ENCODE results near the gene PTGS2.
A peak's percentile ranks its signal among the peaks of the same experiment; 100 is the strongest.

PTGS2 gene

GRCh38 chr1:186680245-186681061 lies at the start of gene PTGS2:
Gene PTGS2 (minus strand): TSS chr1:186680423. CDS start chr1:186680290, 133 bp downstream.
- DNase-seq (ENCODE audit: low read depth in 3 of 3) = peak; percentile 3 to 20 (median 18)

GRCh38 chr1:186722711-186723309 lies 42.6 kb upstream of the PTGS2 start:
- DNase-seq (ENCODE audit: low read depth in 3 of 3) = peak in 1 of 3 donors; percentile 22

GRCh38 chr1:186717286-186717685 lies 37.1 kb upstream of the PTGS2 start:
- DNase-seq (ENCODE audit: low read depth in 3 of 3) = no peak

DNA sequence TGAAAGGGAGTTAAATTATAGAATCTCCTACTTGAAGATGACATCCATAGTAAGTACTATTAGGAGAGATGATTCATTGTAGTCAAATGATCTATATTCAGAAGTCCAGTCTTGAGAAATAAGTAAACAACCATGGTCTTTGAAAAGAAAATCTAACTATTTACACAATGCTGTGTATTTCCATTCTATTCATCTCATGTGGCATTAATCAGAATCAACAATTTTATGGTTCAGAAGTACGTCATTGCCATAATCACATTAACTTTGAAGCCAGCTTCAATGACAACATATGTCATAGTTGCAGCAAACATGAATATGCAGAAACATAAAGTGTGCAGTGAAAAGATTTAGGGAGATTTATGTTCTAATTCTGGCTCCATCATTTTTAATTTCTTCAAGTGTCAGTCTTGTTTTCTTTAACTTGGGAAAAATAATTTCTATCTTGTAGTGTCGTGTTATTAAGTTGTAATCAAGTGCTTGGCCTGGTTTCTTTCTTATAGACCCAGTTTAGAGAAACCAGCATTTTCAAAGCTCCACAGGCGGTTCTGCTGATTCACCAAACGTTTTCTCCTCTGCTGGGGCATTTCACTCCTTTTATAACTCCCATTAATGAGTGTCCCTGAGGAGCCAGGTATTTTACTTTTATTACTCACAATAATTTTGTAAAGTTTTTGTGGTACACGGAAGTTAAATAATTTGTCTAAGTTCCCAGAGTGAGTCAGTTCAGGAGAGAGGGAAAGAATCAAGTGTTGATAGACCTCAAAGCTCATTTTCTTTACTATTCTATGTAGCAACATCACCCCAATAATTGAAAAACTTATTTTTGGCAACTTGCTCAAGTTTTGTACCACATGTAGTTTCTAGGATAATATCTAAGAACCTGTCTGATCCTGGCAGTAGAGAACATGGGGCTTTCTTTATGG lies 35.9 kb upstream of the PTGS2 start:
- DNase-seq (ENCODE audit: low read depth in 3 of 3) = no peak

DNA sequence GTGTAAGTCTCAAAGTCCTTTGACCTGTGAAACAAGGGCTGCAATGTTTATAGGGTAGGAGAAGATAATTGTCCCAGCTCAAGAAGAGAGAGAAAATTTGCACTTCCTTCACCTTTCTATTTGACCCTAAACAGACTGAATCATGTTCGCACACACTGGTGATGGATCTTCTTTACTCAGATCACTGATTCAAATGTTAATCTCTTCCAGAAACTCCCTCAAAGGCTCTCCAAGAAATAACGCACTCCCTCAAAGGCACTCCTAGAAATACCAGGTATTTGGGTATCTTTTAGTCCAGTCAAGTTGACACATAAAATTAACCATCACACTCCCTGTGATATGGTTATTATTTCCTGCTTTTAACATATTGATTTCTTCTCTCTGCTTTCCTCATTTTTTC lies 30.5 kb upstream of the PTGS2 start:
- no peak for DNase-seq (ENCODE audit: low read depth in 3 of 3)

GRCh38 chr1:186708694-186709097 lies 28.5 kb upstream of the PTGS2 start:
- no peak for DNase-seq (ENCODE audit: low read depth in 3 of 3)

GRCh38 chr1:186703209-186703766 lies 23.1 kb upstream of the PTGS2 start:
- no peak for DNase-seq (ENCODE audit: low read depth in 3 of 3)

GRCh38 chr1:186700722-186701121 lies 20.5 kb upstream of the PTGS2 start:
- DNase-seq (ENCODE audit: low read depth in 3 of 3) = no peak

DNA sequence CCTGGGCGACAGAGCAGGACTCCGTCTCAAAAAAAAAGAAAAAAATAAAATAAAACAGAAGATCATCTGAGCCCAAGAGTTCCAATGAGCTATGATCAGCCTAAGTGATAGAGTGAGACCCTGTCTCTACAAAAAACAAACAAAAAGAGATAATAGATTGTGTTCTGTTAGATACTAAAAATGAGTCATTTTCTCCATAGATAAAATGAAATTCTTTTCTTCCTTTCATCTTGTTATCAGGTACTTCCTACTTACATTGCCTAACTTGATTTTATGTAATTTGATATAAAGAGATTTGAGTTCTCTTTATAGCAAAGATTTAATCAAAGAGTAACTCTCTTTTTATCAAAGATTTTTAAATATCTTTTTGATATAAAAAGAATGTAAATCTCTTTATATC lies 19.3 kb upstream of the PTGS2 start:
- DNase-seq (ENCODE audit: low read depth in 3 of 3) = no peak

GRCh38 chr1:186689907-186690306 lies 9.7 kb upstream of the PTGS2 start:
- DNase-seq (ENCODE audit: low read depth in 3 of 3) = no peak

GRCh38 chr1:186689376-186689775 lies 9.2 kb upstream of the PTGS2 start:
- DNase-seq (ENCODE audit: low read depth in 3 of 3) = no peak

DNA sequence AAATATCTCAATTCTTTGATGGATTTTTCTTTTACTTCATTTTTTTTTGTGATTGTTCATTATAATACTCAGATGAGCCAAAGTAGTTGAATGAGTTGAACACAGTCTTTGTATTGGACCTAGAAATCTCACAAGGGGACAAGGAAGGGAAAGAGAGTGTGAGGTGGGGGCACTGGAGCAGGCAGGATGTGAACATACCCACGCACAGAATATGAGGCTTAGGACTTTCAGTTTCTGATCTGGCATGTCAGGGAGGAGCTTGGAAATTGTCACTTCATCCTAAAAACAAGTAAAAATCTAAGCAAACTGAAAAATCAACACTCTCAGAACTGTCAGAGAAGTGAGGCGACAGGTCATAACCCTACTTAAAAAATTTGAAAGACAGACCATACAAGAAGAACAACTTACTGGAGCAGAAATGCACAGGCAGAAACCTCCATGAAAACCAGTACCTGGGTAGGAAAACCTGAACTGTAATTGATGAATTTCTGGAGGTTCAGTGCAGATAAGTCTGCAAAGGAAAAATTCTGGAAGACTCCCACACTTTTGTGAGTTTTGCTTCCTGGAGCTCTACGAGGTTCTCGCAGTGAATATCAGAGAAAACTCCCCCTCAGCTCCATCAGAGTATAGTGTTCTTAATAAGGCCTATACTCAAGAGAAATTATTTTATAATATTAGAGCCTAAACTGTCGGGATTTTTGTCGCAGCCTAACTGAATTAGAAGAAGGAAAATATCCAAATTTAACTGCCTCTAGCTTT lies 3.6 kb upstream of the PTGS2 start:
- DNase-seq (ENCODE audit: low read depth in 3 of 3) = no peak

DNA sequence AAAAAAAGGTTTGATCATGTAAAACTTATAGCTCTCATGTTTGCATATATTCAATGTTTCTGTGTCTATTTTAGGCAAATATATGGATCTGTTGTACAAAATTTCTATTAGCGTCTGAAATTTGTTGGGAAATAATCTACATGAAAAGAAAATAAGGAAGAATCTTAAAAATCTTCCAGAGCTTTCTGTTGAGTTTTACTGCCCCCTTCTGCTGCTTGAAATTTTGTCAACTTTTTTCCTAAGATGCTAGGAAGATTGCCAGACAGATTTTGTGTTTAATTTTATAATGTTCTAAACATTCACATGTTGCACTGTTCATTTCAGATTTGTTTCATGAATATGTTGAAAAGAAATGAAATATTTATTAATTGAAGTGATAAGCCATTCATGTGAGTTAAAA lies 2.5 kb upstream of the PTGS2 start:
- no peak for DNase-seq (ENCODE audit: low read depth in 3 of 3)

- DNase-seq (ENCODE audit: low read depth in 3 of 3) = no peak
Measured at GRCh38 chr1:186681801-186682200, 1.6 kb upstream of the PTGS2 start.

- DNase-seq (ENCODE audit: low read depth in 3 of 3) = no peak
Measured at GRCh38 chr1:186681121-186681520, 898 bp upstream of the PTGS2 start.

- no peak for DNase-seq (ENCODE audit: low read depth in 3 of 3)
Measured at GRCh38 chr1:186679924-186680244, 339 bp downstream of the PTGS2 start.

- DNase-seq (ENCODE audit: low read depth in 3 of 3) = no peak
Measured at GRCh38 chr1:186678155-186678554, 2.1 kb downstream of the PTGS2 start.

DNA sequence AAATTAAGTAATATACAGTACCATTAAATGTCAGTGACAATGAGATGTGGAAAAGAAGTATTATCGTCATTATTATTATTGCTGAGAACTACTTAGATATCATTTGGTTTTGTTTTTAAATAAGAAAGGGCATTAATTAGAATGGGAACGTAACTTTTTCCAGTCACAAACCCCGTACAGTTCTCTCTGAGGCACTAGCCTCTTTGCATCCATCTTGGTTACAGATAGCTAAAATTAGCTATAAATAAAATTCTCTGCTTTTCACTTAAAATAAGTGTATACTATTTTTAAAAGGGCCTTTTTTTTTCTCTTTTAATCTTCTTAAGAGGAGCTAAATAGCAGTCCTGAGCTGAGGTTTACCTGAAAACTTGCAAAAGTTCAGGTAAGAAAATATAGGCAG lies 7.6 kb downstream of the PTGS2 start:
- DNase-seq (ENCODE audit: low read depth in 3 of 3) = no peak

DNA sequence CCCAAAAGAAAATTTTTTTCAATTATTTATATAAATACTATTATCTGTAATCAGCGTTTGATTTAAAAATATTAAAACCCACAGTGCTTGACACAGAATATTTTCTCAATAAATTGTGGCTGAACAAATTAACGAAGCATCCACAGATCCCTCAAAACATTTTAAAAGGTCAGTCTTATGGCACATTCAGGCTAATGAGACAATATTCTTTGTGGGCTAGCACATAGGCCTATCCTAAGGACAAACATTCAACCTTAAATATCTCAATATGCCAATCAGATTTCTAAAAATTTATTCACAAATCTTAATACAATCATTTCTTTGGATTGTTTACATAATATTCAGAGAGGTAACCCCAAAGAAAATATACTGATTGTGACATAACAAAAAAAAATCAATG lies 8.1 kb downstream of the PTGS2 start:
- no peak for DNase-seq (ENCODE audit: low read depth in 3 of 3)

- DNase-seq (ENCODE audit: low read depth in 3 of 3) = no peak
Measured at GRCh38 chr1:186671136-186671825, 8.9 kb downstream of the PTGS2 start.
